OCI-LY1 (cell line): Measurements from ENCODE around the gene ATP2A2.

Experiments
- H2AFZ ChIP-seq: fragments of 200-600 bp; sonication (generic), shearing (Covaris generic); 2 replicates; pipeline ENCODE4 v1.6.0; 2014; ENCODE audit warnings: antibody characterized with exemption, mild to moderate bottlenecking, low read length
- H3F3A ChIP-seq: fragments of 200-600 bp; sonication (generic), shearing (Covaris generic); 2 replicates; pipeline ENCODE4 v1.6.0; 2014; ENCODE audit warnings: mild to moderate bottlenecking, antibody characterized with exemption, low read length, moderate library complexity; ENCODE audit not compliant: insufficient read depth
- H3K27ac ChIP-seq: fragments of 200-600 bp; sonication (generic); 2 replicates; pipeline ENCODE4 v1.5.1; 2014; ENCODE audit warnings: low read length, mixed run types, mild to moderate bottlenecking, low read depth; ENCODE audit not compliant: poor library complexity, severe bottlenecking
- H3K27me3 ChIP-seq: fragments of 200-600 bp; sonication (generic); 2 replicates; pipeline ENCODE4 v1.6.0; 2014; ENCODE audit warnings: antibody characterized with exemption, mild to moderate bottlenecking, low read length, moderate library complexity; ENCODE audit not compliant: insufficient read depth
- H3K36me3 ChIP-seq: fragments of 200-600 bp; sonication (generic); 2 replicates; pipeline ENCODE4 v1.6.1; 2014; ENCODE audit warnings: mild to moderate bottlenecking, antibody characterized with exemption, low read length, moderate library complexity, mixed read lengths; ENCODE audit not compliant: insufficient read depth
- H3K4me1 ChIP-seq: fragments of 200-600 bp; sonication (generic); 2 replicates; pipeline ENCODE4 v1.5.1; 2014; ENCODE audit warnings: mild to moderate bottlenecking, low read length, moderate library complexity; ENCODE audit not compliant: insufficient read depth, severe bottlenecking
- H3K4me2 ChIP-seq: fragments of 200-600 bp; sonication (generic), shearing (Covaris generic); 2 replicates; pipeline ENCODE4 v1.6.1; 2014; ENCODE audit warnings: low read length
- H3K4me3 ChIP-seq: fragments of 200-600 bp; sonication (generic); 2 replicates; pipeline ENCODE4 v1.5.1; 2014; ENCODE audit warnings: low read length, low read depth, mild to moderate bottlenecking, mixed read lengths; ENCODE audit not compliant: poor library complexity, severe bottlenecking
- H3K79me2 ChIP-seq: fragments of 200-600 bp; shearing (Covaris generic); 2 replicates; pipeline ENCODE4 v1.6.1; 2016; ENCODE audit warnings: mixed run types, low read length, mixed read lengths; ENCODE audit not compliant: insufficient read depth
- H3K9ac ChIP-seq: fragments of 200-600 bp; sonication (generic), shearing (Covaris generic); 2 replicates; pipeline ENCODE4 v1.6.1; 2014; ENCODE audit warnings: mild to moderate bottlenecking, low read length, mixed read lengths
- H3K9me2 ChIP-seq: fragments of 200-600 bp; sonication (generic), shearing (Covaris generic); 2 replicates; pipeline ENCODE4 v1.6.1; 2014; ENCODE audit warnings: low read depth, mild to moderate bottlenecking, low read length, mixed read lengths
- H3K9me3 ChIP-seq: fragments of 200-600 bp; shearing (Covaris generic); 2 replicates; pipeline ENCODE4 v1.6.1; 2014; ENCODE audit warnings: low read length, mixed read lengths
- H4K20me1 ChIP-seq: fragments of 200-600 bp; sonication (generic), shearing (Covaris generic); 2 replicates; pipeline ENCODE4 v1.6.0; 2016; ENCODE audit warnings: mild to moderate bottlenecking, low read length; ENCODE audit not compliant: insufficient read depth
- CTCF ChIP-seq: fragments of 200-600 bp; sonication (generic), shearing (Covaris generic); IDR thresholded peaks from 2 replicates; pipeline ENCODE4 v1.5.1; 2017; ENCODE audit warnings: mild to moderate bottlenecking, antibody characterized with exemption, low read length, moderate library complexity, mixed read lengths
- EZH2 ChIP-seq: fragments of 200-600 bp; sonication (generic), shearing (Covaris generic); IDR thresholded peaks from 2 replicates; pipeline ENCODE4 v1.8.0; 2017; ENCODE audit warnings: borderline replicate concordance, mixed run types, mild to moderate bottlenecking, antibody characterized with exemption, low read length, moderate library complexity, mixed read lengths

Gene ATP2A2

GRCh38 chr12:110246636-110247339 lies 34.3 kb upstream of the ATP2A2 start:
- no peak overlapping the region for H2AFZ ChIP-seq
- no peak overlapping the region for H3K4me2 ChIP-seq
- TF ChIP-seq CTCF: no peak
- TF ChIP-seq EZH2: no peak
- no peaks in the 10 kb centered on the region for H3K4me1 ChIP-seq
- H3K79me2 ChIP-seq: no peaks in the 10 kb centered on the region
- H3K9me3 ChIP-seq: no peaks in the 10 kb centered on the region
- H3K9ac ChIP-seq: no peak overlapping the region
- no peaks in the 10 kb centered on the region for H4K20me1 ChIP-seq
- H3F3A ChIP-seq: no peaks in the 10 kb centered on the region
- no peak overlapping the region for H3K4me3 ChIP-seq
- no peaks in the 10 kb centered on the region for H3K9me2 ChIP-seq
- H3K36me3 ChIP-seq: no peaks in the 10 kb centered on the region
- no peaks in the 10 kb centered on the region for H3K27me3 ChIP-seq
- H3K27ac ChIP-seq: no peak overlapping the region

- H3K9me2 ChIP-seq: no peaks in the 10 kb centered on the region
- TF ChIP-seq CTCF (no peak), EZH2 (no peak)
- no peaks in the 10 kb centered on the region for H3K27me3 ChIP-seq
- no peaks in the 10 kb centered on the region for H3K9me3 ChIP-seq
- no peaks in the 10 kb centered on the region for H3K4me1 ChIP-seq
- no peaks in the 10 kb centered on the region for H4K20me1 ChIP-seq
- no peak overlapping the region for H3K27ac ChIP-seq
- H3K79me2 ChIP-seq: no peaks in the 10 kb centered on the region
- no peak overlapping the region for H3K4me2 ChIP-seq
- H3K9ac ChIP-seq: no peak overlapping the region
- no peak overlapping the region for H2AFZ ChIP-seq
- no peaks in the 10 kb centered on the region for H3K36me3 ChIP-seq
- H3F3A ChIP-seq: no peaks in the 10 kb centered on the region
- H3K4me3 ChIP-seq: no peak overlapping the region
Measured at GRCh38 chr12:110247340-110248095, 33.5 kb upstream of the ATP2A2 start.

GRCh38 chr12:110248096-110248447 lies 33.0 kb upstream of the ATP2A2 start:
- H3F3A ChIP-seq: no peaks in the 10 kb centered on the region
- no peaks in the 10 kb centered on the region for H3K4me1 ChIP-seq
- H4K20me1 ChIP-seq: no peaks in the 10 kb centered on the region
- no peaks in the 10 kb centered on the region for H3K27me3 ChIP-seq
- no peak overlapping the region for H3K27ac ChIP-seq
- no peaks in the 10 kb centered on the region for H3K9me3 ChIP-seq
- no peak overlapping the region for H2AFZ ChIP-seq
- H3K79me2 ChIP-seq: no peaks in the 10 kb centered on the region
- H3K9me2 ChIP-seq: no peaks in the 10 kb centered on the region
- no peak overlapping the region for H3K4me2 ChIP-seq
- no peak overlapping the region for H3K4me3 ChIP-seq
- H3K36me3 ChIP-seq: no peaks in the 10 kb centered on the region
- H3K9ac ChIP-seq: no peak overlapping the region
- TF ChIP-seq EZH2 (no peak), CTCF (no peak)
